ENCODE data around the gene HS6ST3.

DNA sequence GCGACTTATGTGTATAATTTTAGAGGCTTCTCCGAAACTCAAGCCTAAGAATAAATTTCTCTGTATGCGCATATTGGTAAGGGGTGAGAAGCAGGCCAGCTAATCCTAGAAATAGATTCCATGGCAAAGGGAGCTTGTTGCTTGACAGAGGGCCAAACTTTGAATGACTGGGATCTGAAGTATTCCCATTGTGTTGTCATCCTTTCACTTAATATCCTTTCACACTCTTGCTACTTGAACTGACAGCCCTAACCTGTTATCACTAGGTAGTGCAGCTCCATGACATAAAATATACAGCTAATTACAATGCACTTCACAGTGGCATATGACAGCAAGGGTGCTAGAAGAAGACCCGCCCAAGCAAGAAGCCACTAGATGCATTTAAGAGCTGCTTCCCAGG is 594.6 kb downstream of the HS6ST3 start:
- no peak for TF ChIP-seq MXI1 (IDR thresholded peaks at IDR 0.05; ENCODE audit: borderline replicate concordance, low read depth, low read length)
- no peak for TF ChIP-seq ZBTB7A (CRISPR knock-in tag; IDR thresholded peaks at IDR 0.05)
- TF ChIP-seq HOXA7 (CRISPR knock-in tag; IDR thresholded peaks at IDR 0.05): no peak
- TF ChIP-seq ZBTB8A (CRISPR knock-in tag; IDR thresholded peaks at IDR 0.05; ENCODE audit: borderline replicate concordance, low read depth): no peak
- TF ChIP-seq ZNF552 (CRISPR knock-in tag; IDR thresholded peaks at IDR 0.05; ENCODE audit: borderline replicate concordance): no peak
- TF ChIP-seq, protein P1, sequence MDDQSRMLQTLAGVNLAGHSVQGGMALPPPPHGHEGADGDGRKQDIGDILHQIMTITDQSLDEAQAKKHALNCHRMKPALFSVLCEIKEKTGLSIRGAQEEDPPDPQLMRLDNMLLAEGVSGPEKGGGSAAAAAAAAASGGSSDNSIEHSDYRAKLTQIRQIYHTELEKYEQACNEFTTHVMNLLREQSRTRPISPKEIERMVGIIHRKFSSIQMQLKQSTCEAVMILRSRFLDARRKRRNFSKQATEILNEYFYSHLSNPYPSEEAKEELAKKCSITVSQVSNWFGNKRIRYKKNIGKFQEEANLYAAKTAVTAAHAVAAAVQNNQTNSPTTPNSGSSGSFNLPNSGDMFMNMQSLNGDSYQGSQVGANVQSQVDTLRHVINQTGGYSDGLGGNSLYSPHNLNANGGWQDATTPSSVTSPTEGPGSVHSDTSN (CRISPR knock-in tag; IDR thresholded peaks at IDR 0.05; ENCODE audit: borderline replicate concordance): no peak
- TF ChIP-seq ARNT2 (CRISPR knock-in tag; IDR thresholded peaks at IDR 0.05; ENCODE audit: low read depth): no peak
- TF ChIP-seq ZFX (CRISPR knock-in tag; IDR thresholded peaks at IDR 0.05; ENCODE audit: low read depth): no peak
- no peak for TF ChIP-seq PRMT3 (CRISPR knock-in tag; IDR thresholded peaks at IDR 0.05; ENCODE audit: borderline replicate concordance, low read depth)
